ENCODE data around the gene WSCD2. TPM values are rescaled to one million over a fixed set of nuclear protein-coding genes. Genes with fewer than 3 reads are reported as not detected.

WSCD2 gene
- total RNA-seq, 1 donor from 2014 or later = 0.04 TPM

- TF ChIP-seq CTCF (IDR thresholded peaks at IDR 0.05; ENCODE audit: insufficient read depth, low read length, poor library complexity, severe bottlenecking) = no peak
- Histone ChIP-seq H3K27me3 (ENCODE audit: control insufficient read depth, insufficient read depth, low read length) (no peaks in the 10 kb centered on the region), H3K4me3 (ENCODE audit: low read depth, low read length) (no peak overlapping the region), H3K36me3 (ENCODE audit: control insufficient read depth, insufficient read depth, low read length) (no peaks in the 10 kb centered on the region)
- no peak for DNase-seq (ENCODE audit: low read depth)
Observed at GRCh38 chr12:108119974-108120862, 8.9 kb upstream of the WSCD2 start.

GRCh38 chr12:108120863-108121165 lies 8.3 kb upstream of the WSCD2 start:
- no peak for DNase-seq (ENCODE audit: low read depth)
- Histone ChIP-seq H3K36me3 (ENCODE audit: control insufficient read depth, insufficient read depth, low read length) (no peaks in the 10 kb centered on the region), H3K4me3 (ENCODE audit: low read depth, low read length) (no peak overlapping the region), H3K27me3 (ENCODE audit: control insufficient read depth, insufficient read depth, low read length) (no peaks in the 10 kb centered on the region)
- no peak for TF ChIP-seq CTCF (IDR thresholded peaks at IDR 0.05; ENCODE audit: insufficient read depth, low read length, poor library complexity, severe bottlenecking)

GRCh38 chr12:108121320-108121719 lies 7.8 kb upstream of the WSCD2 start:
- H3K36me3 ChIP-seq (ENCODE audit: control insufficient read depth, insufficient read depth, low read length) = no peaks in the 10 kb centered on the region
- TF ChIP-seq CTCF (IDR thresholded peaks at IDR 0.05; ENCODE audit: insufficient read depth, low read length, poor library complexity, severe bottlenecking) = no peak
- H3K4me3 ChIP-seq (ENCODE audit: low read depth, low read length) = no peak overlapping the region
- no peak for DNase-seq (ENCODE audit: low read depth)
- H3K27me3 ChIP-seq (ENCODE audit: control insufficient read depth, insufficient read depth, low read length) = no peaks in the 10 kb centered on the region

- no peak for DNase-seq (ENCODE audit: low read depth)
- Histone ChIP-seq H3K4me3 (ENCODE audit: low read depth, low read length) (no peak overlapping the region), H3K36me3 (ENCODE audit: control insufficient read depth, insufficient read depth, low read length) (no peaks in the 10 kb centered on the region), H3K27me3 (ENCODE audit: control insufficient read depth, insufficient read depth, low read length) (no peaks in the 10 kb centered on the region)
- TF ChIP-seq CTCF (IDR thresholded peaks at IDR 0.05; ENCODE audit: insufficient read depth, low read length, poor library complexity, severe bottlenecking) = no peak
Observed at GRCh38 chr12:108121728-108122471, 7.2 kb upstream of the WSCD2 start.

GRCh38 chr12:108122644-108123043 lies 6.4 kb upstream of the WSCD2 start:
- DNase-seq (ENCODE audit: low read depth) = no peak
- peaks cover 2% of the 10 kb centered on the region for H3K27me3 ChIP-seq (ENCODE audit: control insufficient read depth, insufficient read depth, low read length)
- no peak for TF ChIP-seq CTCF (IDR thresholded peaks at IDR 0.05; ENCODE audit: insufficient read depth, low read length, poor library complexity, severe bottlenecking)

More at GRCh38 chr12:108122644-108123043, 6.4 kb upstream of the WSCD2 start:
- Histone ChIP-seq H3K36me3 (ENCODE audit: control insufficient read depth, insufficient read depth, low read length) (no peaks in the 10 kb centered on the region), H3K4me3 (ENCODE audit: low read depth, low read length) (no peak overlapping the region)
